Parathyroid adenoma (tissue), 2 donors: ENCODE measurements around the gene NUP42.

ENCODE experiments used
- H2AFZ ChIP-seq: fragments of 300-600 bp; sonication (generic); one replicate; pipeline ENCODE4 v1.7.0; 2017; ENCODE audit warnings: antibody characterized with exemption, mild to moderate bottlenecking
- H3K27ac ChIP-seq: fragments of 300-600 bp; sonication (generic); one replicate; pipeline ENCODE4 v1.7.0; 2017
- H3K27me3 ChIP-seq: fragments of 300-600 bp; sonication (generic); one replicate; pipeline ENCODE4 v1.7.0; 2017; ENCODE audit warnings: low read length; ENCODE audit not compliant: control insufficient read depth, insufficient read depth
- H3K36me3 ChIP-seq: fragments of 300-600 bp; sonication (generic); one replicate; pipeline ENCODE4 v1.7.0; 2017; ENCODE audit warnings: low read length; ENCODE audit not compliant: control insufficient read depth, insufficient read depth
- H3K4me1 ChIP-seq: fragments of 300-600 bp; sonication (generic); one replicate; pipeline ENCODE4 v1.7.0; 2017; ENCODE audit warnings: control low read depth
- H3K4me2 ChIP-seq: fragments of 300-600 bp; sonication (generic); one replicate; pipeline ENCODE4 v1.7.0; 2017; ENCODE audit warnings: low read length
- H3K4me3 ChIP-seq: fragments of 300-600 bp; sonication (generic); one replicate; pipeline ENCODE4 v1.7.0; 2017; ENCODE audit warnings: low read depth, low read length
- H3K79me2 ChIP-seq: fragments of 300-600 bp; sonication (generic); one replicate; pipeline ENCODE4 v1.7.0; 2017; ENCODE audit warnings: control low read depth
- H3K9ac ChIP-seq: fragments of 300-600 bp; sonication (generic); one replicate; pipeline ENCODE4 v1.7.0; 2017; ENCODE audit warnings: mild to moderate bottlenecking
- H3K9me3 ChIP-seq: fragments of 300-600 bp; sonication (generic); one replicate; pipeline ENCODE4 v1.7.0; 2017; ENCODE audit warnings: low read length; ENCODE audit not compliant: control insufficient read depth
- TF ChIP-seq, protein P1 (sequence below): fragments of 300-600 bp; sonication (generic); IDR thresholded peaks from one replicate; pipeline ENCODE4 v1.7.0; 2017; ENCODE audit warnings: antibody characterized with exemption, mild to moderate bottlenecking
- donor health status: primary hyperparathyroidism.

Gene NUP42

DNA sequence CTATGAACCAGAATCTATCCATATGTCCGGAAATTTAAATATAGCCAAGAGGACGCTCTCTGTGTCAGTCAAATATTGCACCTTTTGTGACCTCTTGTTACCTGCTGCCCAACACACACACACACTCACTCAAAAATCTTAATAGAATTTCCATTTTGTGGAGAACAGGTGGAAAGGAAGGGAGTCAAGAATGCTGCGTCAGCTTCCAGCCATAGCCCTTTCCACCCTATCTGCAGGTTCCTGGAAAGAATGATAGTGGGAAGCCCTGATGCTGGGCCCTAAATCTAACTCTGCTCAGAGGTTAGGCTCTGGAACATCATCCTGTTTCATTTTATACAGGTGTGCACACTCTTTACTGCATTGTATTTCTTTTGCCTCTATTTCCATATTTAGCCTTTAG lies 55.2 kb downstream of the NUP42 start:
- H3K4me1 ChIP-seq: no peaks in the 10 kb centered on the region
- H3K79me2 ChIP-seq: no peaks in the 10 kb centered on the region
- no peaks in the 10 kb centered on the region for H3K36me3 ChIP-seq
- H3K9me3 ChIP-seq: no peaks in the 10 kb centered on the region
- H2AFZ ChIP-seq: no peak overlapping the region
- TF ChIP-seq, protein P1, sequence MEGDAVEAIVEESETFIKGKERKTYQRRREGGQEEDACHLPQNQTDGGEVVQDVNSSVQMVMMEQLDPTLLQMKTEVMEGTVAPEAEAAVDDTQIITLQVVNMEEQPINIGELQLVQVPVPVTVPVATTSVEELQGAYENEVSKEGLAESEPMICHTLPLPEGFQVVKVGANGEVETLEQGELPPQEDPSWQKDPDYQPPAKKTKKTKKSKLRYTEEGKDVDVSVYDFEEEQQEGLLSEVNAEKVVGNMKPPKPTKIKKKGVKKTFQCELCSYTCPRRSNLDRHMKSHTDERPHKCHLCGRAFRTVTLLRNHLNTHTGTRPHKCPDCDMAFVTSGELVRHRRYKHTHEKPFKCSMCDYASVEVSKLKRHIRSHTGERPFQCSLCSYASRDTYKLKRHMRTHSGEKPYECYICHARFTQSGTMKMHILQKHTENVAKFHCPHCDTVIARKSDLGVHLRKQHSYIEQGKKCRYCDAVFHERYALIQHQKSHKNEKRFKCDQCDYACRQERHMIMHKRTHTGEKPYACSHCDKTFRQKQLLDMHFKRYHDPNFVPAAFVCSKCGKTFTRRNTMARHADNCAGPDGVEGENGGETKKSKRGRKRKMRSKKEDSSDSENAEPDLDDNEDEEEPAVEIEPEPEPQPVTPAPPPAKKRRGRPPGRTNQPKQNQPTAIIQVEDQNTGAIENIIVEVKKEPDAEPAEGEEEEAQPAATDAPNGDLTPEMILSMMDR: no peak
- no peak overlapping the region for H3K4me2 ChIP-seq
- H3K9ac ChIP-seq: no peak overlapping the region
- no peak overlapping the region for H3K27ac ChIP-seq
- H3K27me3 ChIP-seq: no peaks in the 10 kb centered on the region
- H3K4me3 ChIP-seq: no peak overlapping the region

DNA sequence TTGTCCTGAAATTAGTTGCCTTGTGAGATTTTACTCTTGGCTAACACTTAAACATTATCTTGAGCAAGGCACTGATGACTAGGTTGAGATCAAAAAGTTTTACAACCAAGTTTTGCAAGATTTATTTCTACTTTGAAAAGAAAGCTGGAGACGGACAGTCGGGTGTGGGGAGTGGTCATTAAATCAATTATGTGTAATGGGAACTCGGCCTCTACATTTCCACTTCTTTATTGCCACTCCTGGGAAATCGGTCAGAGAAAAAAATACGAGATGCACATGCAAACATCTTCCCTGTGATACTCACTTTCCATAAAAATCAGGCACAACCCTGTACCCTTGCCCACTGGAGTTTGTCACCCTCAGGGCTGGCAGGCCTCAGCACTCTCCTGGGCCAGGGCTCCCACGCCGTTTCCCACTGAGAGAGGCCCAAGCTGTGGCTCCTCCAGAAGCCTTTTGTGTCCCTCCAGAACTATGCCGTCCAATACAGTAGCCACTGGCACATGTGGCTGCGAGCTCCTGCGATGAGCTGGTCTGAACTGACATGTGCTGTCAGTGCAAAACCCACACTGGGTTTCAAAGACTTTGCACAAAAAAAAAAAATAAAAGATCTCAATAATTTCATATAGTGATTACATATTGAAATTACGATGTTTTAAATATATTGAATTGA lies 57.3 kb downstream of the NUP42 start:
- no peak overlapping the region for H3K4me3 ChIP-seq
- H3K4me2 ChIP-seq: no peak overlapping the region
- no peak overlapping the region for H3K9ac ChIP-seq
- no peaks in the 10 kb centered on the region for H3K27me3 ChIP-seq
- H2AFZ ChIP-seq: no peak overlapping the region
- H3K36me3 ChIP-seq: no peaks in the 10 kb centered on the region
- H3K27ac ChIP-seq: no peak overlapping the region
- no peaks in the 10 kb centered on the region for H3K4me1 ChIP-seq
- TF ChIP-seq, protein P1: no peak
- H3K9me3 ChIP-seq: no peaks in the 10 kb centered on the region
- H3K79me2 ChIP-seq: no peaks in the 10 kb centered on the region

DNA sequence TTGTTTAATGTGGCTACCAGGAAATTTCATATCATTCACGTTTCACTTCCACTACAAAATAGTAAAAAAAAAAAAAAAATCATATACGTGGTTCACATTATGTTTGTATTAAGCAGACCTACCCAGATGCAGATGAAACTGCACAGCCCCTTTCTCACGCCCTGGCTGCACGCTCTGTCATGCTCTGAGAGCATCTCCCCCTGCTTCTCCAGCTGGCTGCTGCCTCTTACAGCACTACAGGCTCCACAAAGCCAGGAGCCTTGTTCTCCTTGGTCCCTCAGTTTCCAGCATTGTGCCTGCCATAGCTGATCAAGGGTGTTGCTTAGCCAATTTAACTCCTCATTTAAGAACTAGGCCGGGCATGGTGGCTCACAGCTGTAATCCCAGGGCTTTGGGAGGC lies 57.9 kb downstream of the NUP42 start:
- Histone ChIP-seq H3K4me1 (no peaks in the 10 kb centered on the region), H2AFZ (no peak overlapping the region), H3K27ac (no peak overlapping the region), H3K36me3 (no peaks in the 10 kb centered on the region), H3K9me3 (no peaks in the 10 kb centered on the region), H3K27me3 (no peaks in the 10 kb centered on the region), H3K4me3 (no peak overlapping the region), H3K79me2 (no peaks in the 10 kb centered on the region), H3K4me2 (no peak overlapping the region), H3K9ac (no peak overlapping the region)
- TF ChIP-seq, protein P1: no peak

DNA sequence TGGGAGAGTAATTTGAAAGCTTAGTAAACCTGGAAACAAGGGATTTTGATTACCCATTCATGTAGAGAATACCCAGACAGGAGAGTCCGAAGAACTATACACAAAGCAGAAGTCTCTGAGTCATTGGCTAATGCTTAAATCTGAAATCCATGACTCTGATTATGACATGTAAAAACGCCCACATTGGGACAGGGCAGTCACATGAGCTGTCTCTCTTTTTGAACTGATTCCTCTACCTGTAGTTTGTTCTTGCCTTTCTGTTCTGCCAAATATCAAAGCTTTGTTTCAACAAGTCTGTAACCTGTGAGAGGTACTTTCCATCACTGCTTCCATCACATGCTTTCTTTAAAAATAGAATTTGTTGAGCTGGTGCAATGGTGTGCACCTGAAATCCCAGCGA lies 60.5 kb downstream of the NUP42 start:
- Histone ChIP-seq H3K9ac (no peak overlapping the region), H2AFZ (no peak overlapping the region), H3K27me3 (no peaks in the 10 kb centered on the region), H3K27ac (no peak overlapping the region), H3K79me2 (no peaks in the 10 kb centered on the region), H3K4me3 (no peak overlapping the region), H3K4me1 (no peaks in the 10 kb centered on the region), H3K4me2 (no peak overlapping the region), H3K36me3 (no peaks in the 10 kb centered on the region), H3K9me3 (no peaks in the 10 kb centered on the region)
- TF ChIP-seq, protein P1: no peak

DNA sequence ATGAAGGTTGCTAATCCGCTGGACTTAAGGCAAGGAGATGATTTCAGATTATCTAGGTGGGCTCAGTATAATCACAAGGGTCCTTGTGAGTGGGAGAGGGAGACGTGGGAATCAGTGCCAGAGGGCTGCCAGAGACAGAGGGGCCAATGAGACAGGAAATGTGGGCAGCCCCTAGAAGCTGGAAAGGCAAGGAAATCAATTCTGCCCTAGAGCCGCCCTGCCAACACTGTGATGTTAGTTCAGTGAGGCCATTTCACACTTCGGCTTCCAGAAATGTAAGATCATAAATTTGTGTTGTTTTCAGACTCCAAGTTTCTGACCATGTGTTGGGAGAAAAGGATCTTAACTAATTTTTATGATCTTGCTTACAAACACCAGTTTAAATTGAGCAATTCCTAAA lies 61.1 kb downstream of the NUP42 start:
- Histone ChIP-seq H3K4me3 (no peak overlapping the region), H3K36me3 (no peaks in the 10 kb centered on the region), H3K4me1 (no peaks in the 10 kb centered on the region), H2AFZ (no peak overlapping the region), H3K9ac (no peak overlapping the region), H3K27me3 (peaks cover under 1% of the 10 kb centered on the region), H3K4me2 (no peak overlapping the region), H3K27ac (no peak overlapping the region), H3K79me2 (no peaks in the 10 kb centered on the region), H3K9me3 (no peaks in the 10 kb centered on the region)
- TF ChIP-seq, protein P1: no peak
